ENCODE data around the gene ZBTB22.
A peak's percentile ranks its signal among the peaks of the same experiment; 100 is the strongest.
"Not testable (repeated sequence)": the region's sequence is repeated elsewhere in the genome, so short reads cannot be mapped to it uniquely, and the experiment has no call there.

The ZBTB22 gene

GRCh38 chr6:33298773-33299236 is 18.7 kb downstream of the ZBTB22 start, which contains the start of gene RGL2:
Gene RGL2 (minus strand): TSS chr6:33298942. CDS start chr6:33298610, 332 bp downstream.
- DNase-seq, result no peak

DNA sequence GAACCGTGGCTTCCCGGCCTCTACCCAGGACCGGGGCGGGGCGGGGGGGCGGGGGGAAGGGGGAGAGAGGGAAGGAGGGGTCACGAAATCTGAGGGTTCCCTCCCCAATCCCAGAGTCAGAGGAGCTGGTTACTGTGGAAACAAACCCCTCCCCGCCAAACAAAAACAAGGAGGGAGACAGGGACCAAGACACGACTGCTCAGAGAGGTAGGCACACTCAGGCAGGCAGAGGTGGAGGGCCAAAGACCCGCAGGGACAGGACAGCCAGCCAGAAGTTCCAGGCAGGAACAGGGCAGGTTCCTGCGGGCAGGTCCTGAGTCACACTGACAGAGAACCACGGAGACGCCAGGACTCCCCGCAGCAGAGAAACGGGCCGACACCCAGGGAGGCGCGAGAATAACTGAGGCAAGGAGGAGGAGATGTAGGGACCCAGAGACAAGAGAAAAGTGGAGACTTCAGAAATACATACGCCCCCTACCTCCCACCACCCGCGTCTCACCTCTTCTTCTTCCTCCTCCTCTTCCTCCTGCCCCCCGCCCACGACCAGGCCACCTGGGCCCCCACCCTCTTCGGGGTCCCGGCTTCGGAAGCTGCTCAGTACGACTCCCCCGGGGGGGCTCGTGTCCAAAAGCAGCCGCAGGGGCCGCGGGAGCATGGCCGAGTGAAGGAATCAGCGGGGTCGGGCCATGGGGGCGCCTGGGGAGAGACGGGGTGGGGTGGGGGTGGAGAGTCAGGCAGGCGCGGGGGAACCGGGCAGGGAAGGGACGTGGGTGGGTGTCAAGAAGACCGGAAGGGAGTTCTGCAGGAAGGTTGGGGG is 19.4 kb downstream of the ZBTB22 start:
- DNase-seq, result peak; percentile 76

DNA sequence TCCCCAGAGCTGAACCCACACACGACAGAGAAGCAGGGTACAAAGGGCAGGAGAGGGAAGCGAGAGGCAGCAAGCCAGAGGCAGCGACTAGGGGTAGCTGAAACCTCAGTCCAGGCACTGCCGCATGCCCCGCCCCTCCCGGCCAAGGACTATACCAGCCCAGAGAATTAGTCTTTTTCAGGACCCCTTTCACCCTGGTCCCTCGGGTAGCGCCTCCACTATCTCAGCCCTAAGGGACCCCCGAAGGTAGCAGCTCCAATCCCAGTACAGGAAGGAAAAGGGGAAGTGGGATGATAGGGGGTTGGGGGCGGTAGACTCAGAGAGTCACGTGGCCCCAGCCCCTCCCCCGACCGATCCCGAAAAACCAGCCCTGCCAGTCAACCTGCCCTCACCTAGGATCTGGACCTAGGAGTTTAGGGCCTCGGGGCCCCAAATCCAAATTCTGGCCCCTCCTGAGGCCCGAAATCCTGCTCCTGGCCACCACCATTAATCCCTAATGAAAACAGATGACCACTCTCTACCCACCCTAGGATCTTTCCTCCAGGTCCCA is 20.1 kb downstream of the ZBTB22 start:
- peak; percentile 50 for DNase-seq

DNA sequence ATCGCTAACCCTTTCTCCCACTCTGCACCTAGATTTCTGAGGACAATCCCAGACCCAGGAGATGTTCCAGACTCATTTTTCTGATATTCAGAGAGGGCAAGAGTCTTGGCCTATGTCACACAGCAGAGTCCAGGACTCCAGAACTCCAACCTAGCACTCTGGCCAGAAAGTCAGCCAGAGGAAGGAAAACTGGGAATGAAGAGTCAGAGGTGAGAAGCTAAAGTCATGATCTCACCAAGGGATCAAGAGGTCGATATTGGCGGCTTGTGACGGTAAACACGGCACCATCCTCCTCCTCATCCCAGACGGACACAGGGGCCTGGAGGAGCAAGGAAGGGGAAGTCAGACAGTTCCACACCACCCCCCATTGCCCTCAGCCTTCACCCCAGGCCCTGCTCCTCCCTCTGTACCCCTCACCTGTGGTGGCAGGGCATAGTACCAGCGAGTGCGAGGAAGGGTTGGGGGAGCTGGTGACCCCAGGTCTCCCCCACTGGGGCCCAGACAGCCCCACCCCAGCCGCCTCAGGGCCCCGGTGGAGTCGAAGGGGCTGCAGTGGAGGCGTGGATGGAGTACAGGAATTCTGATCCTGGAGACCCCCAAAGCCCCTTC is 20.6 kb downstream of the ZBTB22 start:
- no peak for DNase-seq

GRCh38 chr6:33295621-33296369 is 21.7 kb downstream of the ZBTB22 start:
- no peak for DNase-seq

DNA sequence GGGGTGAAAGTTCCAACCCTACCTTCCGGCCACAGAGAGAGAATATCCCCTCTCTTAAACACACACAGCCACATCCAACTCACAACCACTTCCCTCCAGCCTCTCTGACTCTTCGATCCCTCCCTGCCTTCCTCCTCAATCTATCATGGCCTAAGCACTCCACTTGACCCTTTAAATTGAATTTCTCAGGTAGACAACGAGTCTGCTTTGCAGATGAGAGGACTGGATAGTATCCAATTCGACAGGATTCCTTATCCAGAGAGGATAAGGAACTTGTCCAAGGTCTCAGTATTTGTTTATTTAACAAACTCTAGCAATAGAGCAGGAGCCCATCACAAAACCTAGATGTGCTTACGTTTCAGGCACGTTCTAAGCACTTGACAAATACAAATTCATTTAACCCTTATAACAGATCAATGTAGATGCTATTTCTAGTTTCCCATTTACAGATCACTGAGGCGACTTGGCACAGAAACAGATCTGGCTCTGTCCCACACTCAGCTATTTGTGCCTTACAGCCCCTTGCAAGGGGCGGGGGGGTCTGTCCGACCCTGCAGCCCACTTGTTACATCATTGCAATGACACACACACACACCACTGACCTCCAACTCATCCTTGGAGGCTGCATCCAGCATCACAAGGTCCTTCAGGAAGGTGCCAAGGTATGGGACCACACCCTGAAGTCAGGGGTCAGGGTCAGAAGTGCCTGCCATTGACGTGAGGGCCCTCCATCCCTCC is 23.3 kb downstream of the ZBTB22 start:
- no peak for DNase-seq

- DNase-seq, result no peak
Measured at GRCh38 chr6:33292996-33293682, 24.4 kb downstream of the ZBTB22 start.

- DNase-seq, result no peak
Measured at GRCh38 chr6:33290459-33290858, 27.1 kb downstream of the ZBTB22 start.

- no peak for DNase-seq
Measured at GRCh38 chr6:33289784-33290315, 27.7 kb downstream of the ZBTB22 start.

- DNase-seq, result peak; percentile 98
Measured at GRCh38 chr6:33288921-33289783, 28.4 kb downstream of the ZBTB22 start, which contains the start of the genes PFDN6 and WDR46. Gene PFDN6 (plus strand): TSS chr6:33289601. CDS start chr6:33289857, 256 bp downstream. Gene WDR46 (minus strand): TSS chr6:33289239. CDS start chr6:33289170, 69 bp downstream.

- no peak for DNase-seq
Measured at GRCh38 chr6:33288141-33288920, 29.2 kb downstream of the ZBTB22 start.

GRCh38 chr6:33286946-33287914 is 30.3 kb downstream of the ZBTB22 start:
- no peak for DNase-seq

DNA sequence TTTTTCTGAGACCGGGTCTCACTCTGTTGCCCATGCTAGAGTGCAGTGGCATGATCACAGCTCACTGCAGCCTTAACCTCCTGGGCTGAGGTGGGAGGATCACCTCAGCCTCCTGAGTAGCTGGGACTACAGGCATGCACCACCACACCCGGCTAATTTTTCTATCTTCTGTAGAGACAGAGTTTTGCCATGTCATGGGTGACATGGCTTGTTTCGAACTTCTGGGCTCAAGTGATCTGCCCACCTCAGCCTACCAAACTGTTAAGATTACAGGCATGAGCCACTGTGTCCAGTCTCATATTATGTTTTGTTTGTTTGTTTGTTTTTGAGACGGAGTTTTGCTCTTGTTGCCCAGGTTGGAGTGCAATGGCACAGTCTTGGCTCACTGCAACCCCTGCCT is 32.3 kb downstream of the ZBTB22 start:
- DNase-seq, result not testable (repeated sequence)

DNA sequence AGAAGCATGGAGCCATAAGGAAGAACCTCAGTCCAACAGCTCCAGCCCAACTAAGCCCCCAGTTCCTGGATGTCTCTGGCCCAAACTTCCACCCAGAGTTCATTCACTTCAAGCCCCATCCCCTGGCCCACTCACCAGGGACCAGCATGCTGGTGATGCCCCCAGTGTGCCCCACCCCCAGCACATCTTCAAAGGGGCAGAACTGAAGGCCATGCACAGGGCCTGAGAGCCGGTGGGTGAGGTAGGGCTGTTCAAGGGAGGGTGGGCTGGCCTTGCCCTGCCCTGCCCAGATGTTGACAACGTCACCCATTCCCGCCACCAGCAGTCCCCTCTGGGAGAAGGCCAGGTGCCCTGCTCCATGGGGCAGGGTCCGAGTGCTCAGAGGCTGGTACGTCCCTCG is 37.0 kb downstream of the ZBTB22 start:
- no peak for DNase-seq

GRCh38 chr6:33279971-33280511 is 37.5 kb downstream of the ZBTB22 start:
- no peak for DNase-seq

GRCh38 chr6:33279257-33279695 is 38.3 kb downstream of the ZBTB22 start:
- no peak for DNase-seq

GRCh38 chr6:33278810-33279209 is 38.7 kb downstream of the ZBTB22 start:
- no peak for DNase-seq

- DNase-seq, result no peak
Measured at GRCh38 chr6:33278392-33278741, 39.2 kb downstream of the ZBTB22 start.
